CD14-positive monocyte (primary cell): Measurements from ENCODE around the gene NDUFB10. TPM values are rescaled to one million over a fixed set of nuclear protein-coding genes. Genes with fewer than 3 reads are reported as not detected.

ENCODE experiments used
- DNase-seq, 3 donors: peaks; one replicate each; pipeline ENCODE4 v3.0.0-alpha.2; 2011 to 2022
- H2AFZ ChIP-seq: 2 replicates; pipeline ENCODE4 v1.6.0; 2012; ENCODE audit warnings: mild to moderate bottlenecking, low read depth, low read length, inconsistent platforms; ENCODE audit not compliant: insufficient read depth, poor library complexity, severe bottlenecking
- H3K27ac ChIP-seq, 2 donors: 1 replicate in 1 of 2; 2 replicates in 1 of 2; pipeline ENCODE4 v1.5.1; 2012 to 2013; ENCODE audit warnings: low read length in 2 of 2, control low read depth in 1 of 2, inconsistent platforms in 1 of 2, low read depth in 1 of 2, mild to moderate bottlenecking in 1 of 2
- H3K27me3 ChIP-seq, 2 donors: one replicate each; pipeline versions ENCODE4 v1.6.0 to v1.6.1; 2011 to 2013; ENCODE audit warnings: low read length in 2 of 2; ENCODE audit not compliant: control insufficient read depth in 2 of 2, insufficient read depth in 2 of 2
- H3K36me3 ChIP-seq, 2 donors: replicated peaks in 1 of 2; 1 replicate in 1 of 2; 2 replicates in 1 of 2; pipeline versions ENCODE4 v1.5.1 to v1.6.1; 2012 to 2013; ENCODE audit warnings: low read length in 2 of 2, control low read depth in 1 of 2, inconsistent platforms in 1 of 2, mild to moderate bottlenecking in 1 of 2; ENCODE audit not compliant: insufficient read depth in 2 of 2, control insufficient read depth in 1 of 2
- H3K4me1 ChIP-seq, 2 donors: 1 replicate in 1 of 2; 2 replicates in 1 of 2; pipeline versions ENCODE4 v1.5.1 to v1.6.1; 2012 to 2013; ENCODE audit warnings: low read length in 2 of 2, control low read depth in 1 of 2, inconsistent platforms in 1 of 2, mild to moderate bottlenecking in 1 of 2, moderate library complexity in 1 of 2; ENCODE audit not compliant: insufficient read depth in 2 of 2, control insufficient read depth in 1 of 2
- H3K4me2 ChIP-seq: replicated peaks from 2 replicates; pipeline ENCODE3; 2012; ENCODE audit warnings: low read length, moderate library complexity, mild to moderate bottlenecking; ENCODE audit not compliant: poor library complexity, severe bottlenecking; ENCODE audit errors: extremely low read depth
- H3K4me3 ChIP-seq, 3 experiments: fragments of 200-600 bp in 1 of 3; sonication (generic) in 1 of 3; replicated peaks in 1 of 3; 1 replicate in 2 of 3; 2 replicates in 1 of 3; pipeline ENCODE4 v1.5.1; 2011 to 2013; ENCODE audit warnings: low read length in 3 of 3, mild to moderate bottlenecking in 3 of 3, control low read depth in 2 of 3, low read depth in 2 of 3, inconsistent platforms in 1 of 3, moderate library complexity in 1 of 3
- H3K79me2 ChIP-seq: 2 replicates; pipeline ENCODE4 v1.6.0; 2012; ENCODE audit warnings: mild to moderate bottlenecking, control low read depth, inconsistent platforms, low read length, moderate library complexity; ENCODE audit not compliant: insufficient read depth
- H3K9ac ChIP-seq: 2 replicates; pipeline ENCODE4 v1.6.0; 2017; ENCODE audit warnings: low read length, mild to moderate bottlenecking; ENCODE audit not compliant: insufficient read depth, poor library complexity, severe bottlenecking
- H3K9me3 ChIP-seq, 2 donors: replicated peaks in 1 of 2; 1 replicate in 1 of 2; 2 replicates in 1 of 2; pipeline versions ENCODE4 v1.5.1 to v1.6.1; 2012 to 2013; ENCODE audit warnings: low read length in 2 of 2, control low read depth in 1 of 2; ENCODE audit not compliant: control insufficient read depth in 1 of 2, insufficient read depth in 1 of 2
- H4K20me1 ChIP-seq: 2 replicates; pipeline ENCODE4 v1.6.0; 2012; ENCODE audit warnings: mild to moderate bottlenecking, low read length, control low read depth, moderate library complexity; ENCODE audit not compliant: insufficient read depth
- H3K27ac Mint-ChIP-seq, 7 donors: one replicate each; pipeline ENCODE4 v1.8.0; 2020; ENCODE audit warnings: mild to moderate bottlenecking in 7 of 7, mixed read lengths in 7 of 7, moderate library complexity in 6 of 7, inconsistent platforms in 2 of 7
- H3K27me3 Mint-ChIP-seq, 3 donors: one replicate each; pipeline ENCODE4 v1.8.0; 2021 to 2022; ENCODE audit warnings: low read depth in 3 of 3, mild to moderate bottlenecking in 3 of 3, mixed read lengths in 3 of 3, moderate library complexity in 3 of 3, inconsistent platforms in 1 of 3
- H3K36me3 Mint-ChIP-seq, 2 donors: one replicate each; pipeline ENCODE4 v1.8.0; 2020; ENCODE audit warnings: mixed read lengths in 2 of 2, inconsistent platforms in 1 of 2, mild to moderate bottlenecking in 1 of 2
- H3K4me1 Mint-ChIP-seq: one replicate; pipeline ENCODE4 v1.8.0; 2020; ENCODE audit warnings: mild to moderate bottlenecking, mixed read lengths
- H3K4me3 Mint-ChIP-seq, 2 donors: one replicate each; pipeline ENCODE4 v1.8.0; 2020; ENCODE audit warnings: mild to moderate bottlenecking in 2 of 2, mixed read lengths in 2 of 2, moderate library complexity in 1 of 2
- H3K9me3 Mint-ChIP-seq, 7 donors: one replicate each; pipeline ENCODE4 v1.8.0; 2020 to 2022; ENCODE audit warnings: mixed read lengths in 7 of 7, mild to moderate bottlenecking in 6 of 7, moderate library complexity in 6 of 7, inconsistent platforms in 2 of 7
- WGBS: methylation state at CpG from one replicate; pipeline ENCODE4 v1.1.5; 2013; ENCODE audit warnings: missing lambda C conversion rate; ENCODE audit not compliant: insufficient coverage; 5-methylcytosine and 5-hydroxymethylcytosine counted together
- intact Hi-C, 2 donors: fragments of 100-400 bp; cut with micrococcal nuclease; formaldehyde crosslinking; loops; one replicate each; pipeline versions ENCODE4 v1.15.0 to v1.15.1; 2023
- polyA plus RNA-seq, 3 donors: library from polyadenylated mRNA; depleted of rRNA in 1 of 3; unstranded in 2 of 3; stranded (reverse) in 1 of 3; fragments of 300-500 nt in 2 of 3; fragments of >200 nt in 1 of 3; fragmentation: Illumina TruSeq in 2 of 3; gene quantifications; 1 replicate in 2 of 3; 2 replicates in 1 of 3; pipeline ENCODE4 v1.2.3, GENCODE V29; 2012 to 2021
- TF ChIP-seq, protein P1 (sequence below): fragments of 200-600 bp; IDR thresholded peaks from one replicate; pipeline ENCODE4 v1.8.0; 2022; ENCODE audit warnings: antibody characterized with exemption, mild to moderate bottlenecking

The NDUFB10 gene
- polyA plus RNA-seq, 3 donors = 121 to 215 (median 186) TPM

DNA sequence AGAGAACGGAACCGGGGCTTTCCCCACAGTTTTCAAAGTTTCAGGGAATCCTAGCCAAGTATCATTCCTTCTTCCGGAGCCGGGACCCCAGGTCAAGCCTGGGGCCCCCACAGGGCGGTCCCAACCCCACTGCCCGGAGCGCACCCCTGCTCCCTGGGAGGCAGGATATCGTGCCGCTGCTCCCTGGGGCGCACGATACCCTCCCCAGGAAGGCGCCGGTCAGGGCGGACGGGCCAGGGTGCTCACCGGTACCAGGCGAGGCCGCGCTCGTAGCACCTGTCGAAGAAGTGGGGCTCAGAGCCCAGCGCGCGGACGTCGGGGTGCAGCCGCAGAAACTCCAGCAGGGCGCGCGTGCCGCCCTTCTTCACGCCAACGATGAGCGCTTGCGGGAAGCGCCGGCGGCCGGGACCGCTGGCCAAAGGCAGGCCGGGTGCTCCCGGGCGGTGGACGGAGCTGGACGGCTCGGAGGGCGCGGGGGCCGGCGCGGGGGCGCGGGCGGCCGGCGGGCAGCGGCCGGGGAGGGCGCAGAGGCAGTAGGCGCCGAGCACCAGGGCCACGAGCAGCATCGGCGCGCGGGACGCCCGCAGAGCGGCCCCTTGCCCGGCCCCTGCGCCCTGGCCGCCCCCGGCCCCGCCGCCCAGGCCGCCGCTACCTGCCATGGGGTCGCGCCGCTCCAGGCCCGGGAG, 41.5 kb upstream of the NDUFB10 start:
- Mint-ChIP-seq H3K27me3 (peaks cover 71 to 88% (median 86%) of the 10 kb centered on the region in 3 donors), H3K4me3 (peak overlapping the region in 1 of 2 donors; percentile 73), H3K4me1 (peaks cover 8% of the 10 kb centered on the region), H3K27ac (no peak overlapping the region), H3K36me3 (peaks cover 0 to 5% of the 10 kb centered on the region in 2 donors), H3K9me3 (peaks cover 0 to 20% (median 5%) of the 10 kb centered on the region in 7 donors)
- Histone ChIP-seq H3K27me3 (peaks cover 18 to 77% of the 10 kb centered on the region in 2 donors), H3K4me3 (no peak overlapping the region), H3K4me1 (no peaks in the 10 kb centered on the region), H3K27ac (no peak overlapping the region), H4K20me1 (no peaks in the 10 kb centered on the region), H3K36me3 (no peaks in the 10 kb centered on the region), H3K4me2 (no peak overlapping the region), H3K9ac (no peak overlapping the region), H2AFZ (no peak overlapping the region), H3K79me2 (no peaks in the 10 kb centered on the region), H3K9me3 (peaks cover 0 to 15% of the 10 kb centered on the region in 2 donors)
- DNase-seq = no peak
- TF ChIP-seq, protein P1, sequence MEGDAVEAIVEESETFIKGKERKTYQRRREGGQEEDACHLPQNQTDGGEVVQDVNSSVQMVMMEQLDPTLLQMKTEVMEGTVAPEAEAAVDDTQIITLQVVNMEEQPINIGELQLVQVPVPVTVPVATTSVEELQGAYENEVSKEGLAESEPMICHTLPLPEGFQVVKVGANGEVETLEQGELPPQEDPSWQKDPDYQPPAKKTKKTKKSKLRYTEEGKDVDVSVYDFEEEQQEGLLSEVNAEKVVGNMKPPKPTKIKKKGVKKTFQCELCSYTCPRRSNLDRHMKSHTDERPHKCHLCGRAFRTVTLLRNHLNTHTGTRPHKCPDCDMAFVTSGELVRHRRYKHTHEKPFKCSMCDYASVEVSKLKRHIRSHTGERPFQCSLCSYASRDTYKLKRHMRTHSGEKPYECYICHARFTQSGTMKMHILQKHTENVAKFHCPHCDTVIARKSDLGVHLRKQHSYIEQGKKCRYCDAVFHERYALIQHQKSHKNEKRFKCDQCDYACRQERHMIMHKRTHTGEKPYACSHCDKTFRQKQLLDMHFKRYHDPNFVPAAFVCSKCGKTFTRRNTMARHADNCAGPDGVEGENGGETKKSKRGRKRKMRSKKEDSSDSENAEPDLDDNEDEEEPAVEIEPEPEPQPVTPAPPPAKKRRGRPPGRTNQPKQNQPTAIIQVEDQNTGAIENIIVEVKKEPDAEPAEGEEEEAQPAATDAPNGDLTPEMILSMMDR = no peak
- WGBS = 3% methylated on average over 81 of the region's 81 CpGs
- intact Hi-C loops = no loop called here

DNA sequence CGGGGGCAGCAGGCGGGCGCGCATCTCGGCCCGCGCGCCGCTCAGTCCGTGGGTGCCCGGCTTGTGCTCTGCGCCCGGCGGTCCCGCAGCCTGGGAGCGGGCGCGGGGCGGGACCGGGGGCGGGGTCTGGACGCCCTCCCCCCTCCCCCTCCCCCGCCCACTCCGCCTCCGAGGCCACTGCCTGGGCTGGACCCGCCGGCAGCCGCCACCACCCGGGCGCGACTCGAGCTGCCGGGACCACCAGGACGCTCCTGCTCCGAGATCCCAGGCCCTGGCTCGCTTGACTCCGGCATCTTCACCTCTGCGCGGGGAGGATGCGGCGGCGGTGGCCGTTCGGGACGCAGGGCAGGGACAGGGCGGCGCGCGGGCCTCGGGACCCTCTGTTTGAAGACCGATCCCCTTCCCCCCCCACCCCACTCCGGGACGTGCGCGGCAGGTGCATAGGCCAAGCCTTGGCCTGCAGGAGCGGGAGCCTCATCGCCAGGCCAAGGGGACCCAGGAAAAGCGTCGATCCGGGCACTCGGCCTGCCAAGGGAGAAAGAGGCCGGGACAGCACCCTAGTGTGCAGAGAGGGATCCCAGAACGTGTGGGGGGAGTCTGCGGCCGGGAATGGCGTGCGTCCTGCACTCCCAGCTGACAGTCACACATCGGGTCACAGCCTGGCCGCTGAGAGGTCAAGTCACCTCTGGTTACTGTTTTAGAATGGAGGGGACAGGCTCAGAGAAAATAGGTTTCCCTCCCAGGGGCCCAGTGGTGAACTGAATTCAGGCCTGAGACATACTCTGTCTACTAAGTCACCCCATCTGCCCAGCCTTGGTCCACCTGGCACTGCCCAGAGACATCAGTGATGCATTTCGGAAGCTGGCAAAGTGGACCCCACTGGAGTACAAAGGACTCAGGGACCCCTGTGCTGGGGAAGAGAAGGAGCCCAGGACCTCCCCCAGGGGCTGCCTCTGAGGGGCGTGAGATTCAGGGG, 40.7 kb upstream of the NDUFB10 start, which contains the start of gene HS3ST6:
Gene HS3ST6 (minus strand): TSS at position 65 of the 976 bp plus-strand sequence. CDS start 92 bp downstream, outside the sequence.
- H3K4me1 Mint-ChIP-seq = peaks cover 16% of the 10 kb centered on the region
- H3K4me1 ChIP-seq = peaks cover 5 to 7% of the 10 kb centered on the region in 2 donors
- no peak within 1 kb of the TSS for H3K9ac ChIP-seq
- H3K36me3 ChIP-seq = no peaks in the 10 kb centered on the region
- H2AFZ ChIP-seq = no peak within 1 kb of the TSS
- H3K4me3 ChIP-seq = no peak within 1 kb of the TSS
- peaks cover 0 to 15% of the 10 kb centered on the region in 2 donors for H3K9me3 ChIP-seq
- no peak within 1 kb of the TSS for H3K4me2 ChIP-seq
- no peaks in the 10 kb centered on the region for H3K79me2 ChIP-seq
- peaks cover 0 to 6% of the 10 kb centered on the region in 2 donors for H3K36me3 Mint-ChIP-seq
- intact Hi-C loops = no loop called here
- peaks cover 18 to 85% of the 10 kb centered on the region in 2 donors for H3K27me3 ChIP-seq
- peaks cover 0 to 20% (median 6%) of the 10 kb centered on the region in 7 donors for H3K9me3 Mint-ChIP-seq
- DNase-seq = no peak
- 6% methylated on average over 47 of the region's 71 CpGs for WGBS
- H3K27ac Mint-ChIP-seq = no peak within 1 kb of the TSS
- H3K27me3 Mint-ChIP-seq = peaks cover 78 to 96% (median 90%) of the 10 kb centered on the region in 3 donors
- H3K4me3 Mint-ChIP-seq = peak within 1 kb of the TSS in 1 of 2 donors; percentile 73
- TF ChIP-seq, protein P1 = no peak
- H4K20me1 ChIP-seq = no peaks in the 10 kb centered on the region
- no peak within 1 kb of the TSS for H3K27ac ChIP-seq
